GM12878 (cell line): ENCODE data around the gene ZBTB16. TPM values are rescaled to one million over a fixed set of nuclear protein-coding genes. Genes with fewer than 3 reads are reported as not detected.

Experiments
- ATAC-seq: fragments of 200-7000 bp; cut with Tn5 transposase; 3 replicates; pipeline ENCODE4 v1.9.1; 2020; ENCODE audit warnings: mild to moderate bottlenecking, moderate library complexity
- BruUV-seq: library from RNA; stranded (reverse); fragments of 400-500 nt; replicated peaks from 2 replicates; lab custom pipeline; 2021; lab: Mats Ljungman, UMichigan
- CTCF ChIA-PET: fragments of 300-600 bp; sonication (Branson Sonifier 250); formaldehyde crosslinking; extraction: SDS; loops from one replicate; lab custom pipeline; 2021; ENCODE audit warnings: inconsistent platforms; lab: Yijun Ruan, JAX
- POLR2A ChIA-PET: fragments of 350-600 bp; formaldehyde crosslinking; extraction: SDS; loops from one replicate; lab custom pipeline; 2021; ENCODE audit warnings: inconsistent platforms; lab: Charles Lee
- RAD21 ChIA-PET: fragments of 300-600 bp; sonication (Branson Sonifier 250); formaldehyde crosslinking; loops from one replicate; lab custom pipeline; 2023; ENCODE audit warnings: antibody characterized with exemption; ENCODE audit not compliant: unreplicated experiment; lab: Charles Lee
- SMC1A ChIA-PET: fragments of 300-600 bp; sonication (Branson Sonifier 250); formaldehyde crosslinking; loops from one replicate; lab custom pipeline; 2023; ENCODE audit not compliant: unreplicated experiment, uncharacterized antibody; lab: Charles Lee
- DNase-seq: peaks from one replicate; pipeline ENCODE4 v3.0.0-alpha.2; 2011; ENCODE audit warnings: low read depth, low spot score
- FAIRE-seq: peaks from 3 replicates; lab custom pipeline; 2011; peaks lifted over from hg19 to GRCh38; lab: Jason Lieb, UNC
- H2AFZ ChIP-seq: 2 replicates; pipeline ENCODE4 v1.6.0; 2011; ENCODE audit warnings: low read depth, low read length, control low read depth; ENCODE audit not compliant: control insufficient read depth
- H3K27ac ChIP-seq: 2 replicates; pipeline ENCODE4 v1.5.1; 2011; ENCODE audit warnings: control low read depth; ENCODE audit not compliant: control insufficient read depth, insufficient read depth
- H3K27me3 ChIP-seq, 2 experiments: replicated peaks in 1 of 2; 2 replicates each; pipeline versions ENCODE4 v1.6.0 to v1.6.1; 2011; ENCODE audit warnings: low read length in 1 of 2; ENCODE audit not compliant: control insufficient read depth in 2 of 2, insufficient read depth in 2 of 2
- H3K36me3 ChIP-seq, 2 experiments: 2 replicates each; pipeline ENCODE4 v1.5.1; 2011; ENCODE audit warnings: low read length in 1 of 2; ENCODE audit not compliant: control insufficient read depth in 2 of 2, insufficient read depth in 2 of 2
- H3K4me1 ChIP-seq: 2 replicates; pipeline ENCODE4 v1.6.1; 2011; ENCODE audit warnings: mild to moderate bottlenecking, low read length, moderate library complexity, mixed read lengths; ENCODE audit not compliant: control insufficient read depth, insufficient read depth
- H3K4me2 ChIP-seq: 2 replicates; pipeline ENCODE4 v1.6.0; 2011; ENCODE audit warnings: control low read depth; ENCODE audit not compliant: control insufficient read depth, insufficient read depth
- H3K4me3 ChIP-seq: fragments of 200-600 bp; sonication (generic); 2 replicates; pipeline ENCODE4 v1.5.1; 2016
- H3K79me2 ChIP-seq: 2 replicates; pipeline ENCODE4 v1.6.0; 2011; ENCODE audit warnings: low read length; ENCODE audit not compliant: control insufficient read depth, insufficient read depth
- H3K9ac ChIP-seq: 2 replicates; pipeline ENCODE4 v1.8.0; 2011; ENCODE audit warnings: low read length, control low read depth, mixed read lengths; ENCODE audit not compliant: control insufficient read depth, insufficient read depth
- H3K9me3 ChIP-seq: replicated peaks from 3 replicates; pipeline ENCODE4 v1.5.1; 2011; ENCODE audit warnings: mild to moderate bottlenecking, low read length; ENCODE audit not compliant: control insufficient read depth, insufficient read depth
- H4K20me1 ChIP-seq: 2 replicates; pipeline ENCODE4 v1.6.0; 2011; ENCODE audit not compliant: control insufficient read depth, insufficient read depth
- ATF7 ChIP-seq: fragments of 450-650 bp; IDR thresholded peaks from 2 replicates; pipeline ENCODE4 v1.6.1; 2016; ENCODE audit warnings: low read depth, mild to moderate bottlenecking
- CHD1 ChIP-seq: IDR thresholded peaks from 2 replicates; pipeline ENCODE4 v1.6.1; 2012; ENCODE audit warnings: low read depth, low read length, improper control_type of control experiment
- ESRRA ChIP-seq: IDR thresholded peaks from 2 replicates; pipeline ENCODE4 v1.6.1; 2012; ENCODE audit warnings: mild to moderate bottlenecking, low read length, improper control_type of control experiment
- NFIC ChIP-seq: IDR thresholded peaks from 2 replicates; pipeline ENCODE4 v1.6.1; 2012; ENCODE audit warnings: low read depth, mild to moderate bottlenecking, inconsistent platforms, low read length, moderate library complexity
- NRF1 ChIP-seq: conservative IDR thresholded peaks from 2 replicates; pipeline ENCODE4 v1.6.1; 2011; ENCODE audit warnings: mild to moderate bottlenecking, low read depth, low read length, improper control_type of control experiment
- RUNX3 ChIP-seq: IDR thresholded peaks from 2 replicates; pipeline ENCODE4 v1.6.1; 2012; ENCODE audit warnings: low read length, inconsistent platforms
- SMARCA5 ChIP-seq: fragments of 450-650 bp; IDR thresholded peaks from 2 replicates; pipeline ENCODE4 v1.6.1; 2017; ENCODE audit warnings: mild to moderate bottlenecking
- SREBF1 ChIP-seq: IDR thresholded peaks from 2 replicates; pipeline ENCODE4 v1.6.1; 2012; ENCODE audit warnings: mild to moderate bottlenecking, low read length
- STAT1 ChIP-seq: fragments of 450-650 bp; conservative IDR thresholded peaks from 2 replicates; pipeline ENCODE4 v1.6.1; 2014; ENCODE audit warnings: antibody characterized with exemption, mild to moderate bottlenecking
- STAT3 ChIP-seq: IDR thresholded peaks from 2 replicates; pipeline ENCODE4 v1.6.1; 2011; ENCODE audit warnings: low read depth, low read length, improper control_type of control experiment
- TBL1XR1 ChIP-seq: IDR thresholded peaks from 2 replicates; pipeline ENCODE4 v1.6.1; 2012; ENCODE audit warnings: low read depth, low read length, improper control_type of control experiment
- TCF3 ChIP-seq: IDR thresholded peaks from 2 replicates; pipeline ENCODE4 v1.6.1; 2012; ENCODE audit warnings: low read depth, mild to moderate bottlenecking, low read length, borderline replicate concordance; ENCODE audit not compliant: insufficient read depth
- YY1 ChIP-seq: IDR thresholded peaks from 2 replicates; pipeline ENCODE4 v1.6.1; 2011; ENCODE audit warnings: low read depth, mild to moderate bottlenecking, low read length
- WGBS: methylation state at CpG from one replicate; pipeline ENCODE4 v1.1.6; 2016; ENCODE audit warnings: low lambda C conversion rate; ENCODE audit not compliant: insufficient replicate concordance, insufficient coverage; ENCODE audit errors: missing lambda C conversion rate; 5-methylcytosine and 5-hydroxymethylcytosine counted together
- in situ Hi-C: fragments of 300-500 bp; cut with MboI; formaldehyde crosslinking; loops from 9 replicates; pipeline ENCODE4 v1.14.3; 2018; ENCODE audit warnings: mixed read lengths
- intact Hi-C: fragments of 100-400 bp; cut with micrococcal nuclease; formaldehyde crosslinking; loops from one replicate; pipeline ENCODE4 v1.14.2; 2022; ENCODE audit not compliant: unreplicated experiment
- polyA plus RNA-seq, 11 experiments: library from polyadenylated mRNA; depleted of rRNA in 4 of 11; unstranded in 6 of 11; stranded (reverse) in 5 of 11; fragments of >200 nt; fragmentation: Nextera tagmentation in 4 of 11; fragmentation: Illumina TruSeq in 1 of 11; extraction: Ambion mirVana in 4 of 11; extraction: Trizol in 1 of 11; gene quantifications; 1 replicate in 1 of 11; 2 replicates in 10 of 11; pipeline versions ENCODE4 v1.2.1 to v1.2.3, GENCODE V29; 2011 to 2016; ENCODE audit warnings: inconsistent platforms in 2 of 11, missing spikeins in 2 of 11, low read depth in 1 of 11
- total RNA-seq, 4 experiments: library from RNA; depleted of rRNA in 3 of 4; stranded (reverse); fragments of >200 nt in 3 of 4; fragmentation: Illumina TruSeq in 1 of 4; extraction: Trizol in 1 of 4; gene quantifications; 2 replicates each; pipeline versions ENCODE4 v1.2.1 to v1.2.3, GENCODE V29; 2013 to 2021
- TF ChIP-seq, protein P1 (sequence below): IDR thresholded peaks from 2 replicates; pipeline ENCODE4 v1.6.1; 2011; ENCODE audit warnings: borderline replicate concordance, low read depth, mild to moderate bottlenecking, moderate library complexity, mixed read lengths, low read length; ENCODE audit not compliant: insufficient read depth; ENCODE audit errors: extremely low read length
- TF ChIP-seq, protein P2 (sequence below): fragments of 450-650 bp; IDR thresholded peaks from 2 replicates; pipeline ENCODE4 v1.6.1; 2018; ENCODE audit warnings: mild to moderate bottlenecking, low read depth, moderate library complexity; ENCODE audit not compliant: partially characterized antibody

The ZBTB16 gene
- total and polyA plus RNA-seq, 10 of the 15 experiments (the other 5 are each of a cell fraction or from before 2014, with no cell fraction given), result 0.38 TPM; not detected in 9

DNA sequence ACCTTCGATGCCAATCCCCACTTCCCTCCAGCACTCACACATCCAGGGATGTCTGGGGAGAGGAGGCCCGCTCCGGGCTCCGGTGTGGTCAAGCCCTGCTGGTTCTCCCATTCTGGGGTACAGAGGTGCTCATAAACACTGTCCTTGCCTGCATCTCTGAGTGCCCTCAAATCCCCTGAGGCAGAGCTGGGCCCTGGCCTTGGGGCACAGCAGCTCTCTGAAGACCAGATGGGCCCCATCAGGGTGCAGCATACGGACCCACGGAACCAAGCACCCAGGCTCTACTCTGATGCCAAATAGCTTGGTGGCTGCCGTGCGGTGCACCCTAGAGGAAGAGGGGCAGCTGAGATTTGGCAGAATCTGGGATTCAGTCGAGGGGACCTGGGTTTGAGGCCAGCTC, 201.0 kb downstream of the ZBTB16 start:
- Histone ChIP-seq H3K9ac (no peak overlapping the region), H3K4me3 (no peak overlapping the region), H3K4me1 (no peaks in the 10 kb centered on the region), H3K79me2 (no peaks in the 10 kb centered on the region), H3K27me3 (peaks cover 0 to 4% of the 10 kb centered on the region in 2 experiments; a peak in 3 of 4 replicates), H3K9me3 (no peaks in the 10 kb centered on the region), H4K20me1 (no peaks in the 10 kb centered on the region; the same call in 1 of the 2 replicates), H2AFZ (no peak overlapping the region), H3K36me3 (no peaks in the 10 kb centered on the region), H3K27ac (no peak overlapping the region), H3K4me2 (no peak overlapping the region)
- WGBS, result 26% methylated on average over 9 of the region's 9 CpGs
- CTCF ChIA-PET, result interaction anchor here (0.8 to 8.8 kb wide), 15 partner anchors 8 to 1675 kb away, joined by 3 to 120 read pairs (median 5); no protein-coding TSS in a partner anchor
- POLR2A ChIA-PET, result no interaction called here
- ATAC-seq (no peak), FAIRE-seq (no peak), DNase-seq (no peak)
- RAD21 ChIA-PET, result interaction anchor here (1.1 to 4.3 kb wide), 5 partner anchors 17 to 455 kb away, joined by 3 to 17 read pairs (median 7); no protein-coding TSS in a partner anchor
- no TSS peak for BruUV-seq
- intact Hi-C loops (loop anchor here (5.0 kb wide), 3 partner anchors 223 to 953 kb away; no protein-coding TSS in a partner anchor), in situ Hi-C loops (loop anchor here (5.0 to 10.0 kb wide), 4 partner anchors 268 to 956 kb away; no protein-coding TSS in a partner anchor)
- SMC1A ChIA-PET, result interaction anchor here (1.4 to 7.1 kb wide), 5 partner anchors 12 to 455 kb away, joined by 4 to 40 read pairs (median 7); no protein-coding TSS in a partner anchor
- no peak for TF ChIP-seq RUNX3
- TF ChIP-seq NRF1, result no peak
- TF ChIP-seq ESRRA, result no peak
- no peak for TF ChIP-seq CHD1
- TF ChIP-seq NFIC, result no peak
- TF ChIP-seq, protein P1, sequence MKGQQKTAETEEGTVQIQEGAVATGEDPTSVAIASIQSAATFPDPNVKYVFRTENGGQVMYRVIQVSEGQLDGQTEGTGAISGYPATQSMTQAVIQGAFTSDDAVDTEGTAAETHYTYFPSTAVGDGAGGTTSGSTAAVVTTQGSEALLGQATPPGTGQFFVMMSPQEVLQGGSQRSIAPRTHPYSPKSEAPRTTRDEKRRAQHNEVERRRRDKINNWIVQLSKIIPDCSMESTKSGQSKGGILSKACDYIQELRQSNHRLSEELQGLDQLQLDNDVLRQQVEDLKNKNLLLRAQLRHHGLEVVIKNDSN, result no peak
- TF ChIP-seq SMARCA5, result no peak
- no peak for TF ChIP-seq YY1
- TF ChIP-seq STAT1, result no peak
- TF ChIP-seq STAT3, result no peak
- TF ChIP-seq TBL1XR1, result no peak
- no peak for TF ChIP-seq TCF3
- no peak for TF ChIP-seq ATF7
- TF ChIP-seq, protein P2, sequence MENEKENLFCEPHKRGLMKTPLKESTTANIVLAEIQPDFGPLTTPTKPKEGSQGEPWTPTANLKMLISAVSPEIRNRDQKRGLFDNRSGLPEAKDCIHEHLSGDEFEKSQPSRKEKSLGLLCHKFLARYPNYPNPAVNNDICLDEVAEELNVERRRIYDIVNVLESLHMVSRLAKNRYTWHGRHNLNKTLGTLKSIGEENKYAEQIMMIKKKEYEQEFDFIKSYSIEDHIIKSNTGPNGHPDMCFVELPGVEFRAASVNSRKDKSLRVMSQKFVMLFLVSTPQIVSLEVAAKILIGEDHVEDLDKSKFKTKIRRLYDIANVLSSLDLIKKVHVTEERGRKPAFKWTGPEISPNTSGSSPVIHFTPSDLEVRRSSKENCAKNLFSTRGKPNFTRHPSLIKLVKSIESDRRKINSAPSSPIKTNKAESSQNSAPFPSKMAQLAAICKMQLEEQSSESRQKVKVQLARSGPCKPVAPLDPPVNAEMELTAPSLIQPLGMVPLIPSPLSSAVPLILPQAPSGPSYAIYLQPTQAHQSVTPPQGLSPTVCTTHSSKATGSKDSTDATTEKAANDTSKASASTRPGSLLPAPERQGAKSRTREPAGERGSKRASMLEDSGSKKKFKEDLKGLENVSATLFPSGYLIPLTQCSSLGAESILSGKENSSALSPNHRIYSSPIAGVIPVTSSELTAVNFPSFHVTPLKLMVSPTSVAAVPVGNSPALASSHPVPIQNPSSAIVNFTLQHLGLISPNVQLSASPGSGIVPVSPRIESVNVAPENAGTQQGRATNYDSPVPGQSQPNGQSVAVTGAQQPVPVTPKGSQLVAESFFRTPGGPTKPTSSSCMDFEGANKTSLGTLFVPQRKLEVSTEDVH, result no peak
- TF ChIP-seq SREBF1, result no peak
